Mucosa of descending colon (tissue), 3 donors: ENCODE measurements around the gene MMAB. TPM values are rescaled to one million over a fixed set of nuclear protein-coding genes. Genes with fewer than 3 reads are reported as not detected.

Experiments used
- ATAC-seq: fragments of 200-7000 bp; cut with Tn5 transposase; one replicate; pipeline ENCODE4 v1.9.1; 2020; ENCODE audit warnings: mild to moderate bottlenecking, moderate library complexity
- DNase-seq, 3 donors: peaks; one replicate each; pipeline ENCODE4 v3.0.0-alpha.2; 2020
- H3K36me3 ChIP-seq: fragments of 200-600 bp; one replicate; pipeline ENCODE4 v1.8.0; 2021; ENCODE audit warnings: low read depth, mild to moderate bottlenecking
- H3K4me1 ChIP-seq: fragments of 200-600 bp; one replicate; pipeline ENCODE4 v1.8.0; 2021; ENCODE audit warnings: low read depth, mild to moderate bottlenecking
- H3K4me3 ChIP-seq: fragments of 200-600 bp; one replicate; pipeline ENCODE4 v1.8.0; 2021; ENCODE audit warnings: mild to moderate bottlenecking
- H3K9me3 ChIP-seq: fragments of 200-600 bp; one replicate; pipeline ENCODE4 v1.8.0; 2021; ENCODE audit warnings: mild to moderate bottlenecking
- intact Hi-C, 2 donors: fragments of 100-400 bp; cut with DNase I in 1 of 2; cut with micrococcal nuclease in 1 of 2; formaldehyde crosslinking; loops; one replicate each; pipeline versions ENCODE4 v1.11.0 to v1.11.1; 2022; cut with DNase I, micrococcal nuclease
- total RNA-seq, 3 donors: library from RNA; stranded (reverse); fragmentation: NEBNext Ultra II Directional in 2 of 3; extraction: Animal tissue kit (Norgen Biotek cat#: 25700) in 2 of 3; gene quantifications; one replicate each; pipeline versions ENCODE4 v1.2.1 to v1.2.4, GENCODE V29; 2021 to 2023
- TF ChIP-seq, protein P1 (sequence below): fragments of 200-600 bp; IDR thresholded peaks from one replicate; pipeline ENCODE4 v1.8.0; 2022; ENCODE audit warnings: antibody characterized with exemption, mild to moderate bottlenecking
- donor health status: DM: no; HTN: no; CAD: no; lungs with moderate emphysema.
- donor health status: DM: no; HTN: no; CAD: no.
- donor health status: DM: no; HTN: yes; CAD: no.

Gene MMAB
- total RNA-seq, 3 donors from 2014 or later: 29.9 to 45.5 (median 42.0) TPM

DNA sequence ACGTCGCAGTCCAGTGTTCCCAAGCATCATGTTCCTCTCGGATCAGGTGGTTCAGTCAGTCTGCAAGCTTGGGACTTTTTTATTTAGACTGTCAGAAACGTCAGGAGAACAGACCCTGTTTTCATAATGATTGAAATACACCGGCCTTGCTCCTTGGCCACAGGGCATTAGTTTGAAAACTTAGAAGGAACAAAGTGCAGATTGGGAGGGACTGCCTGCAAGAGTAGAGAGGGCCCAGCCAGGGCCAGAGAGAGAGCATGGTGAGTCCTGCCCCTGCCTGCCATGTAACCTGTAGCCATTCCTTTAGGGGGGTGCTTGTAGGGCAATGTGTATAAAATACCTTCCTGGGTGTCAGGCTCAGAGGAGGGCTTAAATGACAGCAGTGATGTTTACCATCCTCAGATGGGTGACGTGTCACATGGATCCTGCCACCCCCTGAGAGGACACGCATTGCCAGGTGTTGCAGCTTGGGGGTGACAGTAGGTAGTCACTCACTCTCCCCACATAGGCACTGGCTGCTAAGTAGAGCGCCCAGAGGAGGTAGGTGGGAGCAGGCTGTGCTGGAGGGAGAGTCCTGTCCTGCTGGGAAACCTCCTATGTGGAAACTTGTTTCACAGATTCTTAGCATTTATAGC is 45.7 kb downstream of the MMAB start:
- Histone ChIP-seq H3K36me3 (peaks cover 7% of the 10 kb centered on the region), H3K4me3 (no peak overlapping the region), H3K9me3 (no peaks in the 10 kb centered on the region), H3K4me1 (no peaks in the 10 kb centered on the region)
- ATAC-seq (no peak), DNase-seq (peak in 1 of 3 donors; percentile 12)
- intact Hi-C loops: no loop called here
- TF ChIP-seq, protein P1, sequence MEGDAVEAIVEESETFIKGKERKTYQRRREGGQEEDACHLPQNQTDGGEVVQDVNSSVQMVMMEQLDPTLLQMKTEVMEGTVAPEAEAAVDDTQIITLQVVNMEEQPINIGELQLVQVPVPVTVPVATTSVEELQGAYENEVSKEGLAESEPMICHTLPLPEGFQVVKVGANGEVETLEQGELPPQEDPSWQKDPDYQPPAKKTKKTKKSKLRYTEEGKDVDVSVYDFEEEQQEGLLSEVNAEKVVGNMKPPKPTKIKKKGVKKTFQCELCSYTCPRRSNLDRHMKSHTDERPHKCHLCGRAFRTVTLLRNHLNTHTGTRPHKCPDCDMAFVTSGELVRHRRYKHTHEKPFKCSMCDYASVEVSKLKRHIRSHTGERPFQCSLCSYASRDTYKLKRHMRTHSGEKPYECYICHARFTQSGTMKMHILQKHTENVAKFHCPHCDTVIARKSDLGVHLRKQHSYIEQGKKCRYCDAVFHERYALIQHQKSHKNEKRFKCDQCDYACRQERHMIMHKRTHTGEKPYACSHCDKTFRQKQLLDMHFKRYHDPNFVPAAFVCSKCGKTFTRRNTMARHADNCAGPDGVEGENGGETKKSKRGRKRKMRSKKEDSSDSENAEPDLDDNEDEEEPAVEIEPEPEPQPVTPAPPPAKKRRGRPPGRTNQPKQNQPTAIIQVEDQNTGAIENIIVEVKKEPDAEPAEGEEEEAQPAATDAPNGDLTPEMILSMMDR: no peak

GRCh38 chr12:109525279-109525585 is 48.1 kb downstream of the MMAB start:
- Histone ChIP-seq H3K9me3 (no peaks in the 10 kb centered on the region), H3K4me3 (no peak overlapping the region), H3K36me3 (peaks cover 7% of the 10 kb centered on the region), H3K4me1 (no peaks in the 10 kb centered on the region)
- TF ChIP-seq, protein P1: no peak
- intact Hi-C loops: no loop called here
- ATAC-seq (no peak), DNase-seq (no peak)

DNA sequence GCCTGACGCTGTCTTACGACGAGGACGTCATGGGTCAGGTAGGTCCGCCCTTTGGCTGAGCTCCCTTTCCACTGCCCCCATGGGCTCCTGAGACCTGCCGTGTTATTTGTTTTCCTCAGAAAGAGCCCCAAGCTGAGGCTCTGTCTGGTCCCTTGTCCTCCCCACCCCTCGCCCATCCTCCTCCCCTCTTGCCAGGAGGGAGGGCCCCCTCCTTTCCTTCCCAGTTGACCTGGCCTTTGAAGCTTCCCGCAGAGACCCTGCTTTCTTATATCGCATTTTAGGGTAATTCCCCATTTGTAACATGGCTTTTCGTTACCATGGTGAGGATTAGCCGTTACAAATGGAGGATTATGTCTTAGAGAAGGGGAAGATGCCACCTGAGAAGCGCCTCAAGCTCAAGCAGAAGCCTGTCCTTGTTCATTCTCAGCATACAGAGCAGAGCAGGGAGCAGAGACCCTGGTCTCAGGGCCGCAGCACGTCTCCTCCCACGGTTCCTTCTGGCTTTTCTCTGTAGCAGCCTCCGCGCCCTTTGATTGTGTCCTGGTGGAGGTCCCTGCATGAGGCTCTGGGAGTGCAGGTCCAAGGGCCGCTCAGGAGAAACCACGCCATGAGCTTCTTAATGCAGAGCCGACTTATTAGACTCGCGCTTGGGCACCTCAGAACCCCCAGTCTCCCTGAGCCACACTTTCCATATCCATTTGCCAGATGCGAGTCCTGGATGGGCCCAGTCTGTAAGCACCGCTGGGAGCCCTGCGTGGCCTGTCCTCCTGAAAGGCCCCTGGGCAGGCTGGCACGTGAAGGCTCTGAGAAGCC is 48.6 kb downstream of the MMAB start:
- H3K9me3 ChIP-seq: no peaks in the 10 kb centered on the region
- peaks cover 7% of the 10 kb centered on the region for H3K36me3 ChIP-seq
- intact Hi-C loops: no loop called here
- ATAC-seq: no peak
- TF ChIP-seq, protein P1: no peak
- H3K4me3 ChIP-seq: no peak overlapping the region
- no peaks in the 10 kb centered on the region for H3K4me1 ChIP-seq
- DNase-seq: peak in 1 of 3 donors; percentile 33

DNA sequence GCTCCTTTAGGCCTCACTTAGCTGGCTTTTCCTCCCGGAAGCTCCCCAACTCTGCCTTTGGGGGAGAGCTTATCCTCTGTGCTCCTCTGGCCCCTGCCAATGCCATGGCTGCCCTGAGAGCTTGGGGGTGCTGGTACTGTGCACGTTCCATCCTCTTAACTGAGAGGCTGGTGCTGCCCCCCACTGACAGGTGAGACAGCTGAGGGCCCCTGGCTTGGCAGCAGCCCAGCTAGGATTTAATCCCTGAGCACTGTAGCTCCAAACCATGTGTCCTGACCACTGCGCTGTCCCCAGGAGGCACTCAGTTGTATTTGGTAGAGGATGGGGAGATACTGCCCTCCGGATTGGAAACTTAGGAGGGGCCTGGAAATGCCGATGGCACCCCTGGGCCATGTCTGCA is 49.8 kb downstream of the MMAB start:
- intact Hi-C loops: no loop called here
- no peak for ATAC-seq
- Histone ChIP-seq H3K4me3 (no peak overlapping the region), H3K9me3 (no peaks in the 10 kb centered on the region), H3K4me1 (peaks cover 4% of the 10 kb centered on the region), H3K36me3 (peaks cover 7% of the 10 kb centered on the region)
- TF ChIP-seq, protein P1: no peak
- peak in 1 of 3 donors; percentile 8 for DNase-seq

DNA sequence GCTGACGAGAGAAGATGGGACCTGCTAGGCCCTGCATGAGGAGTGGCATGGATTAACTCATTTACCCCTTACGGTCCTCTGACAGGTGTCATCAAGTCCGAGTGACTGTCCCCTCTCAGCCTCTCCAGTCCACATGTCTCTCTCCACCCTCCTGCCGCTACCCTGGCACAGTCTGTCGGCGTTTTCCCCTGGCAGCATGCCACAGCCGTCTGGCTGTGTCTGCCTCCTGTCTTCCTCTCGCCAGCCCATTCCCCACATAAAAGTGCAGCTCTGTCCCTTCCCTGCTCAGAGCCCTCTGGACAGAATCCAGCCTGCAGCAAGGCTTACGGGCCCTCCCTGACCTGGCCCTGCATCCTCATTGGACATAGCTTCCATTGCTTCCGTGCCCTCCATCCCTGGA is 50.2 kb downstream of the MMAB start:
- Histone ChIP-seq H3K4me3 (no peak overlapping the region), H3K36me3 (peaks cover 7% of the 10 kb centered on the region), H3K4me1 (peaks cover 4% of the 10 kb centered on the region), H3K9me3 (no peaks in the 10 kb centered on the region)
- DNase-seq (peak in 1 of 3 donors; percentile 23), ATAC-seq (no peak)
- TF ChIP-seq, protein P1: no peak
- intact Hi-C loops: no loop called here
